ENCODE data around the gene NAT14.

The NAT14 gene

GRCh38 chr19:55482967-55483705, 1.9 kb upstream of the NAT14 start:
- Histone ChIP-seq H2AFZ (ENCODE audit: low read length) (no peak overlapping the region), H3F3A (ENCODE audit: insufficient read depth, low read length) (no peaks in the 10 kb centered on the region), H3K36me3 (replicated peaks; ENCODE audit: insufficient read depth, low read length) (no peaks in the 10 kb centered on the region), H4K20me1 (ENCODE audit: insufficient read depth, low read length) (no peaks in the 10 kb centered on the region), H3K27me3 (replicated peaks; ENCODE audit: insufficient read depth, low read length) (peaks cover 40% of the 10 kb centered on the region), H3K4me3 (ENCODE audit: low read length) (no peak overlapping the region), H3K79me2 (ENCODE audit: low read length) (peaks cover 10% of the 10 kb centered on the region), H3K9me2 (replicated peaks; ENCODE audit: insufficient read depth, low read length) (no peaks in the 10 kb centered on the region), H3K4me2 (ENCODE audit: low read depth, low read length) (no peak overlapping the region), H3K9me3 (replicated peaks; ENCODE audit: insufficient read depth, low read length) (no peaks in the 10 kb centered on the region), H3K27ac (ENCODE audit: low read length) (no peak overlapping the region), H3K4me1 (ENCODE audit: low read length) (no peaks in the 10 kb centered on the region), H3K9ac (ENCODE audit: low read length) (no peak overlapping the region)
- no peak for DNase-seq
- no peak for TF ChIP-seq CTCF (IDR thresholded peaks at IDR 0.05; ENCODE audit: low read length)
- TF ChIP-seq EZH2 (optimal IDR thresholded peaks at IDR 0.05; ENCODE audit: low read depth, low read length): no peak
- no peak for TF ChIP-seq EZH2phosphoT487 (IDR thresholded peaks at IDR 0.05; ENCODE audit: low read length)

GRCh38 chr19:55483706-55484592, 1.0 kb upstream of the NAT14 start:
- H3K4me2 ChIP-seq (ENCODE audit: low read depth, low read length): no peak overlapping the region
- no peaks in the 10 kb centered on the region for H3K9me2 ChIP-seq (replicated peaks; ENCODE audit: insufficient read depth, low read length)
- no peaks in the 10 kb centered on the region for H3K4me1 ChIP-seq (ENCODE audit: low read length)
- peaks cover 45% of the 10 kb centered on the region for H3K27me3 ChIP-seq (replicated peaks; ENCODE audit: insufficient read depth, low read length)
- no peak for DNase-seq
- H3K27ac ChIP-seq (ENCODE audit: low read length): no peak overlapping the region
- TF ChIP-seq EZH2 (optimal IDR thresholded peaks at IDR 0.05; ENCODE audit: low read depth, low read length): no peak
- no peak for TF ChIP-seq CTCF (IDR thresholded peaks at IDR 0.05; ENCODE audit: low read length)
- TF ChIP-seq EZH2phosphoT487 (IDR thresholded peaks at IDR 0.05; ENCODE audit: low read length): no peak
- no peaks in the 10 kb centered on the region for H3K9me3 ChIP-seq (replicated peaks; ENCODE audit: insufficient read depth, low read length)
- no peaks in the 10 kb centered on the region for H3K36me3 ChIP-seq (replicated peaks; ENCODE audit: insufficient read depth, low read length)
- no peak overlapping the region for H2AFZ ChIP-seq (ENCODE audit: low read length)
- H3K9ac ChIP-seq (ENCODE audit: low read length): no peak overlapping the region
- no peak overlapping the region for H3K4me3 ChIP-seq (ENCODE audit: low read length)
- no peaks in the 10 kb centered on the region for H4K20me1 ChIP-seq (ENCODE audit: insufficient read depth, low read length)
- peaks cover 2% of the 10 kb centered on the region; the same call in 1 of the 2 replicates for H3K79me2 ChIP-seq (ENCODE audit: low read length)
- H3F3A ChIP-seq (ENCODE audit: insufficient read depth, low read length): no peaks in the 10 kb centered on the region

GRCh38 chr19:55485439-55486011, 537 bp downstream of the NAT14 start:
- no peak for DNase-seq
- H2AFZ ChIP-seq (ENCODE audit: low read length): no peak overlapping the region

More at GRCh38 chr19:55485439-55486011, 537 bp downstream of the NAT14 start:
- H3K27ac ChIP-seq (ENCODE audit: low read length): no peak overlapping the region
- peaks cover 60% of the 10 kb centered on the region for H3K27me3 ChIP-seq (replicated peaks; ENCODE audit: insufficient read depth, low read length)
- H3K4me1 ChIP-seq (ENCODE audit: low read length): no peaks in the 10 kb centered on the region
- H4K20me1 ChIP-seq (ENCODE audit: insufficient read depth, low read length): no peaks in the 10 kb centered on the region
- TF ChIP-seq CTCF (IDR thresholded peaks at IDR 0.05; ENCODE audit: low read length): no peak
- no peak for TF ChIP-seq EZH2phosphoT487 (IDR thresholded peaks at IDR 0.05; ENCODE audit: low read length)
- TF ChIP-seq EZH2 (optimal IDR thresholded peaks at IDR 0.05; ENCODE audit: low read depth, low read length): no peak
- no peaks in the 10 kb centered on the region for H3K79me2 ChIP-seq (ENCODE audit: low read length)
- H3F3A ChIP-seq (ENCODE audit: insufficient read depth, low read length): no peaks in the 10 kb centered on the region
- H3K9me2 ChIP-seq (replicated peaks; ENCODE audit: insufficient read depth, low read length): no peaks in the 10 kb centered on the region
- H3K9me3 ChIP-seq (replicated peaks; ENCODE audit: insufficient read depth, low read length): no peaks in the 10 kb centered on the region
- no peaks in the 10 kb centered on the region for H3K36me3 ChIP-seq (replicated peaks; ENCODE audit: insufficient read depth, low read length)
- H3K4me3 ChIP-seq (ENCODE audit: low read length): no peak overlapping the region
- H3K4me2 ChIP-seq (ENCODE audit: low read depth, low read length): no peak overlapping the region
- no peak overlapping the region for H3K9ac ChIP-seq (ENCODE audit: low read length)

All from MM.1S (cell line).